Neural cell (in vitro differentiated cells): ENCODE results near the gene PMF1. TPM values are rescaled to one million over a fixed set of nuclear protein-coding genes. Genes with fewer than 3 reads are reported as not detected.
A peak's percentile ranks its signal among the peaks of the same experiment; 100 is the strongest.

Source experiments
- H2AFZ ChIP-seq: fragments of 200-600, 300-800 bp; sonication (generic), shearing (Covaris generic); 2 replicates; pipeline ENCODE4 v1.6.0; 2014; ENCODE audit warnings: low read depth, mild to moderate bottlenecking, antibody characterized with exemption, low read length, moderate library complexity
- H3F3A ChIP-seq: fragments of 200-600 bp; shearing (Covaris generic); 2 replicates; pipeline ENCODE4 v1.6.1; 2016; ENCODE audit warnings: mild to moderate bottlenecking, moderate library complexity, mixed read lengths, antibody characterized with exemption, low read length; ENCODE audit not compliant: insufficient read depth, poor library complexity, severe bottlenecking
- H3K27ac ChIP-seq: fragments of 200-600, 300-800 bp; sonication (generic), shearing (Covaris generic); 2 replicates; pipeline ENCODE4 v1.5.1; 2014; ENCODE audit warnings: mild to moderate bottlenecking, low read length, moderate library complexity
- H3K27me3 ChIP-seq: fragments of 300-800, 200-600 bp; sonication (generic), shearing (Covaris generic); 2 replicates; pipeline ENCODE4 v1.6.0; 2014; ENCODE audit warnings: mild to moderate bottlenecking, low read depth, low read length, moderate library complexity; ENCODE audit not compliant: insufficient read depth
- H3K36me3 ChIP-seq: fragments of 300-800, 200-600 bp; sonication (generic), shearing (Covaris generic); 2 replicates; pipeline ENCODE4 v1.5.1; 2014; ENCODE audit warnings: mild to moderate bottlenecking, antibody characterized with exemption, low read length, moderate library complexity; ENCODE audit not compliant: insufficient read depth
- H3K4me2 ChIP-seq: fragments of 300-800, 200-600 bp; sonication (generic), shearing (Covaris generic); 2 replicates; pipeline ENCODE4 v1.6.0; 2014; ENCODE audit warnings: mild to moderate bottlenecking, low read length
- H3K4me3 ChIP-seq: fragments of 300-800, 200-600 bp; sonication (generic), shearing (Covaris generic); 2 replicates; pipeline ENCODE4 v1.5.1; 2014; ENCODE audit warnings: mild to moderate bottlenecking, low read length, moderate library complexity
- H3K79me2 ChIP-seq: fragments of 200-600 bp; shearing (Covaris generic); replicated peaks from 2 replicates; pipeline ENCODE4 v1.6.0; 2014; ENCODE audit warnings: mild to moderate bottlenecking, low read length, moderate library complexity; ENCODE audit not compliant: insufficient read depth
- H3K9ac ChIP-seq: fragments of 300-800, 200-600 bp; sonication (generic), shearing (Covaris generic); 2 replicates; pipeline ENCODE4 v1.6.1; 2016; ENCODE audit warnings: mild to moderate bottlenecking, low read length, mixed read lengths
- H3K9me2 ChIP-seq: fragments of 200-600 bp; shearing (Covaris generic); 2 replicates; pipeline ENCODE4 v1.6.1; 2016; ENCODE audit warnings: mild to moderate bottlenecking, low read length, mixed read lengths; ENCODE audit not compliant: insufficient read depth
- H3K9me3 ChIP-seq: fragments of 200-600, 300-800 bp; sonication (generic), shearing (Covaris generic); 2 replicates; pipeline ENCODE4 v1.6.1; 2016; ENCODE audit warnings: mild to moderate bottlenecking, mixed run types, low read length, moderate library complexity, mixed read lengths
- H4K20me1 ChIP-seq: fragments of 200-600 bp; shearing (Covaris generic); 2 replicates; pipeline ENCODE4 v1.6.1; 2016; ENCODE audit warnings: mild to moderate bottlenecking, mixed run types; ENCODE audit not compliant: insufficient read depth
- EP300 ChIP-seq: fragments of 450-650 bp; conservative IDR thresholded peaks from 2 replicates; pipeline ENCODE4 v1.6.1; 2014; ENCODE audit warnings: antibody characterized with exemption, mild to moderate bottlenecking, moderate library complexity; ENCODE audit not compliant: poor library complexity, severe bottlenecking
- EZH2 ChIP-seq: fragments of 200-600, 300-800 bp; shearing (Covaris generic), sonication (generic); IDR thresholded peaks from 2 replicates; pipeline ENCODE4 v1.6.1; 2014; ENCODE audit warnings: antibody characterized with exemption, low read length, borderline replicate concordance, mild to moderate bottlenecking; ENCODE audit not compliant: insufficient read depth, poor library complexity, severe bottlenecking
- MXI1 ChIP-seq: fragments of 450-650 bp; conservative IDR thresholded peaks from 2 replicates; pipeline ENCODE4 v1.6.1; 2014; ENCODE audit warnings: antibody characterized with exemption, mild to moderate bottlenecking; ENCODE audit not compliant: poor library complexity, severe bottlenecking
- POLR2AphosphoS5 ChIP-seq: IDR thresholded peaks from 2 replicates; pipeline ENCODE4 v1.6.1; 2012
- RAD21 ChIP-seq: fragments of 450-650 bp; conservative IDR thresholded peaks from 2 replicates; pipeline ENCODE4 v1.6.1; 2014; ENCODE audit warnings: antibody characterized with exemption, mild to moderate bottlenecking, moderate library complexity
- SMC3 ChIP-seq: fragments of 450-650 bp; conservative IDR thresholded peaks from 2 replicates; pipeline ENCODE4 v1.6.1; 2014; ENCODE audit warnings: antibody characterized with exemption, mild to moderate bottlenecking, moderate library complexity; ENCODE audit not compliant: poor library complexity
- TAF1 ChIP-seq: IDR thresholded peaks from 2 replicates; pipeline ENCODE4 v1.6.1; 2012; ENCODE audit warnings: low read depth
- polyA plus RNA-seq: library from polyadenylated mRNA; depleted of rRNA; stranded (reverse); fragments of >200 nt; gene quantifications from 2 replicates; pipeline ENCODE4 v1.2.3, GENCODE V29; 2014
- TF ChIP-seq, protein P1 (sequence below): IDR thresholded peaks from 2 replicates; pipeline ENCODE4 v1.6.1; 2012; ENCODE audit warnings: borderline replicate concordance
- TF ChIP-seq, protein P2 (sequence below): fragments of 450-650 bp; IDR thresholded peaks from 2 replicates; pipeline ENCODE4 v1.5.1; 2014; ENCODE audit warnings: antibody characterized with exemption, mild to moderate bottlenecking, moderate library complexity; ENCODE audit not compliant: poor library complexity, severe bottlenecking

PMF1 gene
- polyA plus RNA-seq, 1 donor from 2014 or later = 97.0 TPM

DNA sequence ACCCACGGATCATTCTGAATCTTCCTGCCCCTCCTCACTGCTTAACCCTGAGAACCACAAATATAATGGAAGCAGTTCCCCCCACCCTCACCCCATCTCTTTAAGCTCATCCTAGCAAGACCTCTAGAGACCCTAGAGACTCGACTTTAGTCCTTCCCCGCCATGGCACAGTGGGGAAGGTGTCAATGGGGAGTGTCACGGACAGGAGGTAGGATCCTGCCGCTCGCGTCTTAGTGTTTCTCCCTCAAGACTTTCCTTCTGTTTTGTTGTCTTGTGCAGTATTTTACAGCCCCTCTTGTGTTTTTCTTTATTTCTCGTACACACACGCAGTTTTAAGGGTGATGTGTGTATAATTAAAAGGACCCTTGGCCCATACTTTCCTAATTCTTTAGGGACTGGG, 677 bp upstream of the PMF1 start:
- Histone ChIP-seq H3K79me2 (peaks cover 10% of the 10 kb centered on the region), H3K27ac (peak overlapping the region; percentile 96), H3K4me2 (peak overlapping the region; percentile 29), H3K9me2 (no peaks in the 10 kb centered on the region), H2AFZ (no peak overlapping the region), H3K4me3 (peak overlapping the region; percentile 81), H3F3A (no peaks in the 10 kb centered on the region), H3K36me3 (no peaks in the 10 kb centered on the region), H3K9ac (peak overlapping the region; percentile 89), H4K20me1 (no peaks in the 10 kb centered on the region), H3K27me3 (no peaks in the 10 kb centered on the region), H3K9me3 (no peaks in the 10 kb centered on the region)
- TF ChIP-seq EZH2 (no peak), POLR2AphosphoS5 (no peak), SMC3 (no peak), RAD21 (no peak), MXI1 (no peak), TAF1 (no peak), EP300 (no peak)
- TF ChIP-seq, protein P1, sequence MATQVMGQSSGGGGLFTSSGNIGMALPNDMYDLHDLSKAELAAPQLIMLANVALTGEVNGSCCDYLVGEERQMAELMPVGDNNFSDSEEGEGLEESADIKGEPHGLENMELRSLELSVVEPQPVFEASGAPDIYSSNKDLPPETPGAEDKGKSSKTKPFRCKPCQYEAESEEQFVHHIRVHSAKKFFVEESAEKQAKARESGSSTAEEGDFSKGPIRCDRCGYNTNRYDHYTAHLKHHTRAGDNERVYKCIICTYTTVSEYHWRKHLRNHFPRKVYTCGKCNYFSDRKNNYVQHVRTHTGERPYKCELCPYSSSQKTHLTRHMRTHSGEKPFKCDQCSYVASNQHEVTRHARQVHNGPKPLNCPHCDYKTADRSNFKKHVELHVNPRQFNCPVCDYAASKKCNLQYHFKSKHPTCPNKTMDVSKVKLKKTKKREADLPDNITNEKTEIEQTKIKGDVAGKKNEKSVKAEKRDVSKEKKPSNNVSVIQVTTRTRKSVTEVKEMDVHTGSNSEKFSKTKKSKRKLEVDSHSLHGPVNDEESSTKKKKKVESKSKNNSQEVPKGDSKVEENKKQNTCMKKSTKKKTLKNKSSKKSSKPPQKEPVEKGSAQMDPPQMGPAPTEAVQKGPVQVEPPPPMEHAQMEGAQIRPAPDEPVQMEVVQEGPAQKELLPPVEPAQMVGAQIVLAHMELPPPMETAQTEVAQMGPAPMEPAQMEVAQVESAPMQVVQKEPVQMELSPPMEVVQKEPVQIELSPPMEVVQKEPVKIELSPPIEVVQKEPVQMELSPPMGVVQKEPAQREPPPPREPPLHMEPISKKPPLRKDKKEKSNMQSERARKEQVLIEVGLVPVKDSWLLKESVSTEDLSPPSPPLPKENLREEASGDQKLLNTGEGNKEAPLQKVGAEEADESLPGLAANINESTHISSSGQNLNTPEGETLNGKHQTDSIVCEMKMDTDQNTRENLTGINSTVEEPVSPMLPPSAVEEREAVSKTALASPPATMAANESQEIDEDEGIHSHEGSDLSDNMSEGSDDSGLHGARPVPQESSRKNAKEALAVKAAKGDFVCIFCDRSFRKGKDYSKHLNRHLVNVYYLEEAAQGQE = no peak
- TF ChIP-seq, protein P2, sequence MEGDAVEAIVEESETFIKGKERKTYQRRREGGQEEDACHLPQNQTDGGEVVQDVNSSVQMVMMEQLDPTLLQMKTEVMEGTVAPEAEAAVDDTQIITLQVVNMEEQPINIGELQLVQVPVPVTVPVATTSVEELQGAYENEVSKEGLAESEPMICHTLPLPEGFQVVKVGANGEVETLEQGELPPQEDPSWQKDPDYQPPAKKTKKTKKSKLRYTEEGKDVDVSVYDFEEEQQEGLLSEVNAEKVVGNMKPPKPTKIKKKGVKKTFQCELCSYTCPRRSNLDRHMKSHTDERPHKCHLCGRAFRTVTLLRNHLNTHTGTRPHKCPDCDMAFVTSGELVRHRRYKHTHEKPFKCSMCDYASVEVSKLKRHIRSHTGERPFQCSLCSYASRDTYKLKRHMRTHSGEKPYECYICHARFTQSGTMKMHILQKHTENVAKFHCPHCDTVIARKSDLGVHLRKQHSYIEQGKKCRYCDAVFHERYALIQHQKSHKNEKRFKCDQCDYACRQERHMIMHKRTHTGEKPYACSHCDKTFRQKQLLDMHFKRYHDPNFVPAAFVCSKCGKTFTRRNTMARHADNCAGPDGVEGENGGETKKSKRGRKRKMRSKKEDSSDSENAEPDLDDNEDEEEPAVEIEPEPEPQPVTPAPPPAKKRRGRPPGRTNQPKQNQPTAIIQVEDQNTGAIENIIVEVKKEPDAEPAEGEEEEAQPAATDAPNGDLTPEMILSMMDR = no peak

DNA sequence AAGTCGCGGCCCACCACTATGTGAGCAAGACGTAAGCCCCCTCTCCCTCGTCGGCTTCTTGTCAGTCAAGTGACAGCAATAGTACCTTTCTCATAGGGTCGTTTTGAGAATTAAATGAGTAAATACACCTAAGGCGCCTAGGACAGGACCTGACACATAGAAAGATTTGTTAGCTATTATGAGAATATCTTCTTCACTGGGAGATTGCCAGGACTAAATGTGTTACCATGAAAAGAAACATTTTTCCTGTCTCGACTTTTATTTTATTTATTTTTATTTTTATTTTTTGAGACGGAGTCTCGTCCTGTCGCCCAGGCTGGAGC, 798 bp downstream of the PMF1 start:
- H2AFZ ChIP-seq = peak overlapping the region; percentile 77

More for the DNA sequence above, 798 bp downstream of the PMF1 start:
- TF ChIP-seq MXI1 = no peak
- no peak for TF ChIP-seq RAD21
- no peak for TF ChIP-seq EP300
- TF ChIP-seq, protein P1 = no peak
- TF ChIP-seq, protein P2 = no peak
- H3K27ac ChIP-seq = peak overlapping the region; percentile 96
- peak overlapping the region; percentile 89 for H3K9ac ChIP-seq
- no peaks in the 10 kb centered on the region for H3K27me3 ChIP-seq
- H3K9me2 ChIP-seq = no peaks in the 10 kb centered on the region
- H3K4me2 ChIP-seq = peak overlapping the region; percentile 94
- no peaks in the 10 kb centered on the region for H3K36me3 ChIP-seq
- H3K79me2 ChIP-seq = peaks cover 10% of the 10 kb centered on the region
- no peaks in the 10 kb centered on the region for H4K20me1 ChIP-seq
- H3F3A ChIP-seq = no peaks in the 10 kb centered on the region
- no peaks in the 10 kb centered on the region for H3K9me3 ChIP-seq
- peak overlapping the region; percentile 81 for H3K4me3 ChIP-seq
